DND-41 (cell line): ENCODE results near the gene VAMP2.

Experiments used
- ATAC-seq: fragments of 200-7000 bp; cut with Tn5 transposase; 3 replicates; pipeline ENCODE4 v1.9.1; 2021; ENCODE audit warnings: low read depth; ENCODE audit not compliant: insufficient read depth
- DNase-seq: peaks from one replicate; pipeline ENCODE4 v3.0.0-alpha.2; 2020
- H2AFZ ChIP-seq: 2 replicates; pipeline ENCODE4 v1.6.0; 2012; ENCODE audit warnings: low read depth, low read length
- H3K27ac ChIP-seq: 2 replicates; pipeline ENCODE4 v1.5.1; 2012; ENCODE audit warnings: low read length, inconsistent platforms
- H3K27me3 ChIP-seq: fragments of 200-600 bp; sonication (generic); 2 replicates; pipeline ENCODE4 v1.6.0; 2012; ENCODE audit warnings: low read length, mild to moderate bottlenecking, inconsistent platforms; ENCODE audit not compliant: insufficient read depth, poor library complexity
- H3K36me3 ChIP-seq: 2 replicates; pipeline ENCODE4 v1.5.1; 2012; ENCODE audit warnings: low read length, inconsistent platforms; ENCODE audit not compliant: insufficient read depth
- H3K4me1 ChIP-seq: 2 replicates; pipeline ENCODE4 v1.5.1; 2012; ENCODE audit warnings: mild to moderate bottlenecking, low read length; ENCODE audit not compliant: insufficient read depth
- H3K4me2 ChIP-seq: 2 replicates; pipeline ENCODE4 v1.6.0; 2012; ENCODE audit warnings: mild to moderate bottlenecking, moderate library complexity, low read length, inconsistent platforms; ENCODE audit not compliant: insufficient read depth
- H3K4me3 ChIP-seq, 2 experiments: fragments of 200-600 bp in 1 of 2; shearing (Covaris generic) in 1 of 2; 2 replicates each; pipeline ENCODE4 v1.5.1; 2012 to 2016; ENCODE audit warnings: inconsistent platforms in 2 of 2, low read length in 2 of 2, mild to moderate bottlenecking in 2 of 2, low read depth in 1 of 2, moderate library complexity in 1 of 2
- H3K79me2 ChIP-seq: 2 replicates; pipeline ENCODE4 v1.6.0; 2012; ENCODE audit warnings: low read length, inconsistent platforms; ENCODE audit not compliant: insufficient read depth
- H3K9ac ChIP-seq: 2 replicates; pipeline ENCODE4 v1.6.0; 2012; ENCODE audit warnings: low read depth, mild to moderate bottlenecking, inconsistent platforms, low read length, moderate library complexity
- H3K9me3 ChIP-seq: 2 replicates; pipeline ENCODE4 v1.5.1; 2012; ENCODE audit warnings: low read length, moderate library complexity, mild to moderate bottlenecking, inconsistent platforms; ENCODE audit not compliant: insufficient read depth, severe bottlenecking
- H4K20me1 ChIP-seq: 2 replicates; pipeline ENCODE4 v1.6.0; 2012; ENCODE audit warnings: low read length; ENCODE audit not compliant: insufficient read depth
- CTCF ChIP-seq: IDR thresholded peaks from 2 replicates; pipeline ENCODE4 v1.5.1; 2012; ENCODE audit warnings: borderline replicate concordance, low read length, moderate library complexity, mild to moderate bottlenecking; ENCODE audit not compliant: poor library complexity, severe bottlenecking; ENCODE audit errors: extremely low read depth
- EZH2 ChIP-seq: IDR thresholded peaks from 3 replicates; pipeline ENCODE4 v1.6.1; 2012; ENCODE audit warnings: borderline replicate concordance, low read depth, mild to moderate bottlenecking, moderate library complexity, low read length, inconsistent platforms; ENCODE audit not compliant: severe bottlenecking

Gene VAMP2

GRCh38 chr17:8128125-8128784 lies 34.5 kb downstream of the VAMP2 start:
- Histone ChIP-seq H4K20me1 (peaks cover 20% of the 10 kb centered on the region; the same call in 1 of the 2 replicates), H2AFZ (no peak overlapping the region), H3K79me2 (no peaks in the 10 kb centered on the region), H3K4me1 (peaks cover 37% of the 10 kb centered on the region), H3K27me3 (peaks cover 26% of the 10 kb centered on the region), H3K4me3 (no peak overlapping the region), H3K36me3 (no peaks in the 10 kb centered on the region), H3K9ac (no peak overlapping the region), H3K9me3 (no peaks in the 10 kb centered on the region), H3K4me2 (no peak overlapping the region), H3K27ac (no peak overlapping the region)
- ATAC-seq (no peak), DNase-seq (no peak)
- TF ChIP-seq CTCF (no peak), EZH2 (no peak)

- Histone ChIP-seq H3K4me1 (peaks cover 54% of the 10 kb centered on the region), H3K27me3 (peaks cover 42% of the 10 kb centered on the region), H3K9me3 (no peaks in the 10 kb centered on the region), H2AFZ (peak overlapping the region; percentile 78), H3K79me2 (no peaks in the 10 kb centered on the region), H3K4me2 (peak overlapping the region; percentile 91), H3K9ac (peak overlapping the region; percentile 56), H4K20me1 (peaks cover 30% of the 10 kb centered on the region; the same call in 1 of the 2 replicates), H3K4me3 (peak overlapping the region; percentile 33 to 96; a peak in 3 of 4 replicates), H3K36me3 (no peaks in the 10 kb centered on the region), H3K27ac (peak overlapping the region; percentile 58)
- ATAC-seq = peak; percentile 67
- no peak for TF ChIP-seq EZH2
- TF ChIP-seq CTCF = no peak
- peak; percentile 57 for DNase-seq
Measured at GRCh38 chr17:8126491-8127066, 36.2 kb downstream of the VAMP2 start.

- Histone ChIP-seq H3K4me3 (peak overlapping the region; percentile 33 to 96), H3K79me2 (no peaks in the 10 kb centered on the region), H3K9me3 (no peaks in the 10 kb centered on the region), H3K4me1 (peaks cover 59% of the 10 kb centered on the region), H4K20me1 (peaks cover 30% of the 10 kb centered on the region; the same call in 1 of the 2 replicates), H3K36me3 (no peaks in the 10 kb centered on the region), H3K27me3 (peaks cover 48% of the 10 kb centered on the region), H3K27ac (peak overlapping the region; percentile 52), H3K9ac (peak overlapping the region; percentile 56), H2AFZ (peak overlapping the region; percentile 78), H3K4me2 (peak overlapping the region; percentile 91)
- ATAC-seq = peak; percentile 37
- TF ChIP-seq EZH2 (no peak), CTCF (no peak)
- DNase-seq = no peak
Measured at GRCh38 chr17:8125947-8126490, 36.7 kb downstream of the VAMP2 start.
